ENCODE results near the gene SDF2. TPM values are rescaled to one million over a fixed set of nuclear protein-coding genes. Genes with fewer than 3 reads are reported as not detected.

Gene SDF2
- total and polyA plus RNA-seq, 9 of the 15 experiments (the other 6 are each of a cell fraction or from before 2014, with no cell fraction given): 41.2 to 132 (median 65.6) TPM

DNA sequence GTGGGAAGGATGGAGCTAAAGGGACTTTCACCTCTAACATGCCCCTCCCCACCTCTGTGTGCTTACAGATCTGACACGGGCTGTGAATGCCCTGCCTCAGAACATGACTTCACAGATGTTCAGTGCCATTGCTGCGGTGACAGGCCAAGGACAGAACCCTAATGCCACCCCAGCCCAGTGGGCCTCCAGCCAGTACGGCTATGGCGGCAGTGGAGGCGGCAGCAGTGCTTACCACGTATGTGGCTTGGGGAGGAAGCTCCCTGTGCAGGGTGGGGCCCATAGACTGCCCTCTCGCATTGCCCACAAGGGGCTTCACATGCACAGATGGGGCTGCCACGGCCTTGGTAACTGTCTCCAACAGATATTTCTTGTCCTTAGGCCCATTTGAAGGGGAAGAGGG lies 38.6 kb upstream of the SDF2 start:
- no peaks in the 10 kb centered on the region for H3K9me1 ChIP-seq (ENCODE audit: control insufficient read depth, insufficient read depth, low read length)
- peak overlapping the region in 1 of 2 experiments; percentile 45; a peak in 1 of 4 replicates for H3K9ac ChIP-seq (ENCODE audit: insufficient read depth in 1 of 2, low read depth in 2 of 2, low read length in 2 of 2)
- no peaks in the 10 kb centered on the region; the same call in 1 of the 2 replicates for H4K20me1 ChIP-seq (replicated peaks; ENCODE audit: control insufficient read depth, insufficient read depth, low read length)
- BruUV-seq (replicated peaks): no TSS peak
- WGBS (ENCODE audit: insufficient coverage, low coverage, missing lambda C conversion rate): 90% methylated on average over 7 of the region's 8 CpGs
- peaks cover 0 to 7% of the 10 kb centered on the region in 2 experiments; a peak in 1 of 5 replicates for H3K4me1 ChIP-seq (replicated peaks in 1 of 2; ENCODE audit: control insufficient read depth in 2 of 2, insufficient read depth in 2 of 2, low read length in 2 of 2)
- H3K4me2 ChIP-seq (ENCODE audit: insufficient read depth, low read length): no peak overlapping the region
- H3K27ac ChIP-seq (ENCODE audit: extremely low read depth, low read depth, low read length): no peak overlapping the region
- H3K36me3 ChIP-seq (ENCODE audit: control insufficient read depth, insufficient read depth, low read length): peaks cover 95% of the 10 kb centered on the region
- H2AFZ ChIP-seq (ENCODE audit: low read depth, low read length): no peak overlapping the region
- ChIA-PET CTCF (ENCODE audit: low intra/inter-chr PET ratio) (no interaction called here), POLR2A (interaction anchor here (0.7 to 1.0 kb wide), 3 partner anchors 11 to 90 kb away, joined by 3 to 4 read pairs (median 3); no protein-coding TSS in a partner anchor)
- H3K79me2 ChIP-seq (ENCODE audit: control insufficient read depth, insufficient read depth, low read length): no peaks in the 10 kb centered on the region
- no peak for ATAC-seq
- H3K4me3 ChIP-seq: no peak overlapping the region
- in situ Hi-C loops (cut with MboI) (no loop called here), intact Hi-C loops (cut with micrococcal nuclease) (no loop called here)
- H3K27me3 ChIP-seq (ENCODE audit: control insufficient read depth in 2 of 2, insufficient read depth in 2 of 2, low read length in 2 of 2): no peaks in the 10 kb centered on the region
- peak in 1 of 4 experiments; percentile 13 for DNase-seq (ENCODE audit: extremely low read depth in 1 of 4, low spot score in 3 of 4)
- FAIRE-seq: no peak
- no peaks in the 10 kb centered on the region for H3K9me3 ChIP-seq (replicated peaks; ENCODE audit: control insufficient read depth, insufficient read depth, low read depth, low read length)
- TF ChIP-seq, protein P1, sequence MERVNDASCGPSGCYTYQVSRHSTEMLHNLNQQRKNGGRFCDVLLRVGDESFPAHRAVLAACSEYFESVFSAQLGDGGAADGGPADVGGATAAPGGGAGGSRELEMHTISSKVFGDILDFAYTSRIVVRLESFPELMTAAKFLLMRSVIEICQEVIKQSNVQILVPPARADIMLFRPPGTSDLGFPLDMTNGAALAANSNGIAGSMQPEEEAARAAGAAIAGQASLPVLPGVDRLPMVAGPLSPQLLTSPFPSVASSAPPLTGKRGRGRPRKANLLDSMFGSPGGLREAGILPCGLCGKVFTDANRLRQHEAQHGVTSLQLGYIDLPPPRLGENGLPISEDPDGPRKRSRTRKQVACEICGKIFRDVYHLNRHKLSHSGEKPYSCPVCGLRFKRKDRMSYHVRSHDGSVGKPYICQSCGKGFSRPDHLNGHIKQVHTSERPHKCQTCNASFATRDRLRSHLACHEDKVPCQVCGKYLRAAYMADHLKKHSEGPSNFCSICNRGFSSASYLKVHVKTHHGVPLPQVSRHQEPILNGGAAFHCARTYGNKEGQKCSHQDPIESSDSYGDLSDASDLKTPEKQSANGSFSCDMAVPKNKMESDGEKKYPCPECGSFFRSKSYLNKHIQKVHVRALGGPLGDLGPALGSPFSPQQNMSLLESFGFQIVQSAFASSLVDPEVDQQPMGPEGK (CRISPR knock-in tag; IDR thresholded peaks at IDR 0.05; ENCODE audit: borderline replicate concordance): no peak
- TF ChIP-seq PYGO2 (tag; IDR thresholded peaks at IDR 0.05) (no peak), FOXA3 (CRISPR knock-in tag; conservative IDR thresholded peaks at IDR 0.05 in 1 of 2, IDR thresholded peaks at IDR 0.05 in 1 of 2) (no peak), NEUROD1 (IDR thresholded peaks at IDR 0.05; ENCODE audit: borderline replicate concordance, low read depth, low read length, partially characterized antibody) (no peak), ZNF324 (CRISPR knock-in tag; IDR thresholded peaks at IDR 0.05) (no peak), CAMTA2 (CRISPR knock-in tag; conservative IDR thresholded peaks at IDR 0.05) (no peak), HNRNPK (IDR thresholded peaks at IDR 0.05; ENCODE audit: low read depth, low read length, poor library complexity, severe bottlenecking) (no peak), HMG20B (CRISPR knock-in tag; IDR thresholded peaks at IDR 0.05) (no peak), MAFK (IDR thresholded peaks at IDR 0.05; ENCODE audit: low read length) (no peak), BHLHE40 (IDR thresholded peaks at IDR 0.05; ENCODE audit: low read length) (no peak), TCF7 (IDR thresholded peaks at IDR 0.05; ENCODE audit: borderline replicate concordance) (no peak), ZNF165 (CRISPR knock-in tag; IDR thresholded peaks at IDR 0.05; ENCODE audit: borderline replicate concordance) (no peak)
- TF ChIP-seq, protein P2, sequence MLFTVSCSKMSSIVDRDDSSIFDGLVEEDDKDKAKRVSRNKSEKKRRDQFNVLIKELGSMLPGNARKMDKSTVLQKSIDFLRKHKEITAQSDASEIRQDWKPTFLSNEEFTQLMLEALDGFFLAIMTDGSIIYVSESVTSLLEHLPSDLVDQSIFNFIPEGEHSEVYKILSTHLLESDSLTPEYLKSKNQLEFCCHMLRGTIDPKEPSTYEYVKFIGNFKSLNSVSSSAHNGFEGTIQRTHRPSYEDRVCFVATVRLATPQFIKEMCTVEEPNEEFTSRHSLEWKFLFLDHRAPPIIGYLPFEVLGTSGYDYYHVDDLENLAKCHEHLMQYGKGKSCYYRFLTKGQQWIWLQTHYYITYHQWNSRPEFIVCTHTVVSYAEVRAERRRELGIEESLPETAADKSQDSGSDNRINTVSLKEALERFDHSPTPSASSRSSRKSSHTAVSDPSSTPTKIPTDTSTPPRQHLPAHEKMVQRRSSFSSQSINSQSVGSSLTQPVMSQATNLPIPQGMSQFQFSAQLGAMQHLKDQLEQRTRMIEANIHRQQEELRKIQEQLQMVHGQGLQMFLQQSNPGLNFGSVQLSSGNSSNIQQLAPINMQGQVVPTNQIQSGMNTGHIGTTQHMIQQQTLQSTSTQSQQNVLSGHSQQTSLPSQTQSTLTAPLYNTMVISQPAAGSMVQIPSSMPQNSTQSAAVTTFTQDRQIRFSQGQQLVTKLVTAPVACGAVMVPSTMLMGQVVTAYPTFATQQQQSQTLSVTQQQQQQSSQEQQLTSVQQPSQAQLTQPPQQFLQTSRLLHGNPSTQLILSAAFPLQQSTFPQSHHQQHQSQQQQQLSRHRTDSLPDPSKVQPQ (CRISPR knock-in tag; IDR thresholded peaks at IDR 0.05; ENCODE audit: borderline replicate concordance): no peak
- TF ChIP-seq, protein P3, sequence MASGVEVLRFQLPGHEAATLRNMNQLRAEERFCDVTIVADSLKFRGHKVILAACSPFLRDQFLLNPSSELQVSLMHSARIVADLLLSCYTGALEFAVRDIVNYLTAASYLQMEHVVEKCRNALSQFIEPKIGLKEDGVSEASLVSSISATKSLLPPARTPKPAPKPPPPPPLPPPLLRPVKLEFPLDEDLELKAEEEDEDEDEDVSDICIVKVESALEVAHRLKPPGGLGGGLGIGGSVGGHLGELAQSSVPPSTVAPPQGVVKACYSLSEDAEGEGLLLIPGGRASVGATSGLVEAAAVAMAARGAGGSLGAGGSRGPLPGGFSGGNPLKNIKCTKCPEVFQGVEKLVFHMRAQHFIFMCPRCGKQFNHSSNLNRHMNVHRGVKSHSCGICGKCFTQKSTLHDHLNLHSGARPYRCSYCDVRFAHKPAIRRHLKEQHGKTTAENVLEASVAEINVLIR (CRISPR knock-in tag; IDR thresholded peaks at IDR 0.05): no peak
- TF ChIP-seq, protein P4, sequence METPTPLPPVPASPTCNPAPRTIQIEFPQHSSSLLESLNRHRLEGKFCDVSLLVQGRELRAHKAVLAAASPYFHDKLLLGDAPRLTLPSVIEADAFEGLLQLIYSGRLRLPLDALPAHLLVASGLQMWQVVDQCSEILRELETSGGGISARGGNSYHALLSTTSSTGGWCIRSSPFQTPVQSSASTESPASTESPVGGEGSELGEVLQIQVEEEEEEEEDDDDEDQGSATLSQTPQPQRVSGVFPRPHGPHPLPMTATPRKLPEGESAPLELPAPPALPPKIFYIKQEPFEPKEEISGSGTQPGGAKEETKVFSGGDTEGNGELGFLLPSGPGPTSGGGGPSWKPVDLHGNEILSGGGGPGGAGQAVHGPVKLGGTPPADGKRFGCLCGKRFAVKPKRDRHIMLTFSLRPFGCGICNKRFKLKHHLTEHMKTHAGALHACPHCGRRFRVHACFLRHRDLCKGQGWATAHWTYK (CRISPR knock-in tag; IDR thresholded peaks at IDR 0.05): no peak
